Testis (tissue), 3 donors: ENCODE results near the gene MRPL48. TPM values are rescaled to one million over a fixed set of nuclear protein-coding genes. Genes with fewer than 3 reads are reported as not detected.

Experiments used
- DNase-seq: peaks from one replicate; pipeline ENCODE4 v3.0.0-alpha.2; 2019
- H3K27ac ChIP-seq, 2 donors: fragments of 200-600 bp; sonication (generic); one replicate each; pipeline ENCODE4 v1.5.1; 2019
- H3K27me3 ChIP-seq: fragments of 200-600 bp; sonication (generic); one replicate; pipeline ENCODE4 v1.5.1; 2019
- H3K36me3 ChIP-seq: fragments of 200-600 bp; sonication (generic); one replicate; pipeline ENCODE4 v1.5.1; 2017; ENCODE audit warnings: low read depth; ENCODE audit errors: missing control alignments
- H3K4me1 ChIP-seq: fragments of 200-600 bp; sonication (generic); one replicate; pipeline ENCODE4 v1.5.1; 2019
- H3K4me3 ChIP-seq, 2 donors: fragments of 200-600 bp; sonication (generic); one replicate each; pipeline ENCODE4 v1.5.1; 2017 to 2019
- H3K9me3 ChIP-seq: fragments of 200-600 bp; sonication (generic); one replicate; pipeline ENCODE4 v1.5.1; 2017
- POLR2A ChIP-seq: fragments of 450-650 bp; IDR thresholded peaks from one replicate; pipeline ENCODE4 v1.6.1; 2017; ENCODE audit warnings: antibody characterized with exemption, mild to moderate bottlenecking, moderate library complexity
- WGBS, 2 donors: methylation state at CpG; one replicate each; pipeline ENCODE4 v1.1.5; 2018; 5-methylcytosine and 5-hydroxymethylcytosine counted together
- intact Hi-C: fragments of 100-400 bp; cut with DNase I; formaldehyde crosslinking; loops from one replicate; pipeline ENCODE4 v1.15.1; 2023; ENCODE audit warnings: low total_unique reads
- polyA plus RNA-seq: library from polyadenylated mRNA; stranded (reverse); fragments of 350-450 nt; fragmentation: Illumina TruSeq; extraction: RNeasy Lipid Tissue Mini Kit (QIAGEN cat#74804); gene quantifications from one replicate; pipeline ENCODE4 v1.2.3, GENCODE V29; 2014; ENCODE audit warnings: low read depth, low replicate concordance; ENCODE audit not compliant: insufficient read depth
- total RNA-seq, 2 donors: library from RNA; depleted of rRNA; stranded (reverse); fragments of >200 nt; gene quantifications; one replicate each; pipeline ENCODE4 v1.2.3, GENCODE V29; 2016
- TF ChIP-seq, protein P1 (sequence below), 3 experiments: fragments of 450-650 bp in 2 of 3; fragments of 200-600 bp in 1 of 3; sonication (generic) in 1 of 3; IDR thresholded peaks; one replicate each; pipeline ENCODE4 v1.5.1; 2016 to 2019; ENCODE audit warnings: antibody characterized with exemption in 3 of 3, mild to moderate bottlenecking in 2 of 3, moderate library complexity in 1 of 3

MRPL48 gene
- total and polyA plus RNA-seq, 3 donors from 2014 or later: 9.1 to 16.9 (median 10.7) TPM

DNA sequence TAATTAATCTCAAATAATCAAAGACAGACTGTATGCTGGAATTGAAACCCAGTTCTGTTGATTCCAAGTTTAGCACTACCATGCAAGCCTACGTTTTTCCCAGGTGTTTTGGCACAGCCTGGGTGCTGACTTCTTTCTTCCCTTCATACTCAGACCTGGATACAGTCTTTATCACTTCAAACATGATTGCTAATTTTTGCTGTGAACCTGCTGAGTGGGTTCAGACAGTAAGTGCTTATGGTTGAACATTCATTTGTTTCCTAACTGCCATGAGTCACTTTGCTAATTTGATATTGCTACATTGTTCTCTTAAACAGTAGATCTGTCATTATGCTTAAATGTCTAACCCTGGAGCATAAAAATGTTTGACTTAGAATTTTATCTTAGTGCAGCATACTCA lies 101.3 kb downstream of the MRPL48 start:
- Histone ChIP-seq H3K27me3 (no peaks in the 10 kb centered on the region), H3K27ac (no peak overlapping the region), H3K4me1 (no peaks in the 10 kb centered on the region), H3K4me3 (no peak overlapping the region), H3K9me3 (no peaks in the 10 kb centered on the region), H3K36me3 (no peaks in the 10 kb centered on the region)
- intact Hi-C loops: no loop called here
- no peak for DNase-seq
- 36 to 39% methylated on average over 1 of the region's 1 CpG for WGBS, 2 donors
- TF ChIP-seq POLR2A: no peak
- TF ChIP-seq, protein P1, sequence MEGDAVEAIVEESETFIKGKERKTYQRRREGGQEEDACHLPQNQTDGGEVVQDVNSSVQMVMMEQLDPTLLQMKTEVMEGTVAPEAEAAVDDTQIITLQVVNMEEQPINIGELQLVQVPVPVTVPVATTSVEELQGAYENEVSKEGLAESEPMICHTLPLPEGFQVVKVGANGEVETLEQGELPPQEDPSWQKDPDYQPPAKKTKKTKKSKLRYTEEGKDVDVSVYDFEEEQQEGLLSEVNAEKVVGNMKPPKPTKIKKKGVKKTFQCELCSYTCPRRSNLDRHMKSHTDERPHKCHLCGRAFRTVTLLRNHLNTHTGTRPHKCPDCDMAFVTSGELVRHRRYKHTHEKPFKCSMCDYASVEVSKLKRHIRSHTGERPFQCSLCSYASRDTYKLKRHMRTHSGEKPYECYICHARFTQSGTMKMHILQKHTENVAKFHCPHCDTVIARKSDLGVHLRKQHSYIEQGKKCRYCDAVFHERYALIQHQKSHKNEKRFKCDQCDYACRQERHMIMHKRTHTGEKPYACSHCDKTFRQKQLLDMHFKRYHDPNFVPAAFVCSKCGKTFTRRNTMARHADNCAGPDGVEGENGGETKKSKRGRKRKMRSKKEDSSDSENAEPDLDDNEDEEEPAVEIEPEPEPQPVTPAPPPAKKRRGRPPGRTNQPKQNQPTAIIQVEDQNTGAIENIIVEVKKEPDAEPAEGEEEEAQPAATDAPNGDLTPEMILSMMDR (IDR thresholded peaks at IDR 0.05): no peak

- DNase-seq: no peak
- TF ChIP-seq, protein P1 (IDR thresholded peaks at IDR 0.05): no peak
- no peak for TF ChIP-seq POLR2A
- Histone ChIP-seq H3K4me3 (no peak overlapping the region), H3K27me3 (no peaks in the 10 kb centered on the region), H3K27ac (no peak overlapping the region), H3K4me1 (no peaks in the 10 kb centered on the region), H3K36me3 (no peaks in the 10 kb centered on the region), H3K9me3 (no peaks in the 10 kb centered on the region)
- intact Hi-C loops: no loop called here
- WGBS, 2 donors: 87 to 100% methylated on average over 1 of the region's 1 CpG
These were observed 101.9 kb downstream of the MRPL48 start for GRCh38 chr11:73889536-73889935.

GRCh38 chr11:73893041-73893440 lies 105.4 kb downstream of the MRPL48 start:
- intact Hi-C loops: no loop called here
- no peak for DNase-seq
- no peak overlapping the region for H3K4me3 ChIP-seq
- H3K27ac ChIP-seq: no peak overlapping the region
- no peaks in the 10 kb centered on the region for H3K9me3 ChIP-seq
- WGBS, 2 donors: 92 to 96% methylated on average over 3 of the region's 3 CpGs
- TF ChIP-seq, protein P1 (IDR thresholded peaks at IDR 0.05): no peak
- H3K36me3 ChIP-seq: no peaks in the 10 kb centered on the region
- no peaks in the 10 kb centered on the region for H3K4me1 ChIP-seq
- no peaks in the 10 kb centered on the region for H3K27me3 ChIP-seq

- H3K36me3 ChIP-seq: no peaks in the 10 kb centered on the region
- TF ChIP-seq, protein P1 (IDR thresholded peaks at IDR 0.05): no peak
- no peak for TF ChIP-seq POLR2A
- H3K27me3 ChIP-seq: no peaks in the 10 kb centered on the region
- DNase-seq: no peak
- no peaks in the 10 kb centered on the region for H3K9me3 ChIP-seq
- intact Hi-C loops: no loop called here
- 88 to 95% methylated on average over 5 of the region's 5 CpGs for WGBS, 2 donors
- H3K27ac ChIP-seq: no peak overlapping the region
- H3K4me3 ChIP-seq: no peak overlapping the region
- H3K4me1 ChIP-seq: no peaks in the 10 kb centered on the region
These were observed 107.2 kb downstream of the MRPL48 start for GRCh38 chr11:73894725-73895335.

DNA sequence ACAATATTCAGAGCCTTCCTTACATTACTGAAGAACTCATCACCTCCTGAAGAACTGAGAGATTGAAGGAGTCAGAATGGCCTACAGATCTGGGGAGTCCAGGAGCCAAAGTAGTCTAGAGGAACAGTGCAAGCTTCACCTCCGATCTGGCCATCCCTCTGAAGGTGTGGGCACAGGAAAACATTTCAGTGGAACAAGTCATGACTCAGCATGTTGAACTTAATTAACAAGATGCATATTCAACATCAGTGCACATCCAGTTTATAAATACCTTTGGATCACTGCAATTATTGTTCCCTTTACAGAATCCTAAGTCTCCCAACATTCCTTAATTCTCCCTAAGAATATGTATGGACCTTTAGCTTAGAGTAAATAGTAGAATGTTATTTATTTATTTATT lies 114.6 kb downstream of the MRPL48 start:
- TF ChIP-seq, protein P1 (IDR thresholded peaks at IDR 0.05): no peak
- TF ChIP-seq POLR2A: no peak
- WGBS, 2 donors: 94 to 95% methylated on average over 1 of the region's 1 CpG
- Histone ChIP-seq H3K4me3 (no peak overlapping the region), H3K27ac (no peak overlapping the region), H3K4me1 (no peaks in the 10 kb centered on the region), H3K27me3 (no peaks in the 10 kb centered on the region), H3K36me3 (no peaks in the 10 kb centered on the region), H3K9me3 (no peaks in the 10 kb centered on the region)
- intact Hi-C loops: no loop called here
- DNase-seq: no peak
